Kasumi-1 (cell line): Measurements from ENCODE around the gene GPC5.

Experiments used
- DNase-seq, 2 experiments: peaks; one replicate each; lab custom pipeline; 2025; lab: John Stamatoyannopoulos, UW

The GPC5 gene

DNA sequence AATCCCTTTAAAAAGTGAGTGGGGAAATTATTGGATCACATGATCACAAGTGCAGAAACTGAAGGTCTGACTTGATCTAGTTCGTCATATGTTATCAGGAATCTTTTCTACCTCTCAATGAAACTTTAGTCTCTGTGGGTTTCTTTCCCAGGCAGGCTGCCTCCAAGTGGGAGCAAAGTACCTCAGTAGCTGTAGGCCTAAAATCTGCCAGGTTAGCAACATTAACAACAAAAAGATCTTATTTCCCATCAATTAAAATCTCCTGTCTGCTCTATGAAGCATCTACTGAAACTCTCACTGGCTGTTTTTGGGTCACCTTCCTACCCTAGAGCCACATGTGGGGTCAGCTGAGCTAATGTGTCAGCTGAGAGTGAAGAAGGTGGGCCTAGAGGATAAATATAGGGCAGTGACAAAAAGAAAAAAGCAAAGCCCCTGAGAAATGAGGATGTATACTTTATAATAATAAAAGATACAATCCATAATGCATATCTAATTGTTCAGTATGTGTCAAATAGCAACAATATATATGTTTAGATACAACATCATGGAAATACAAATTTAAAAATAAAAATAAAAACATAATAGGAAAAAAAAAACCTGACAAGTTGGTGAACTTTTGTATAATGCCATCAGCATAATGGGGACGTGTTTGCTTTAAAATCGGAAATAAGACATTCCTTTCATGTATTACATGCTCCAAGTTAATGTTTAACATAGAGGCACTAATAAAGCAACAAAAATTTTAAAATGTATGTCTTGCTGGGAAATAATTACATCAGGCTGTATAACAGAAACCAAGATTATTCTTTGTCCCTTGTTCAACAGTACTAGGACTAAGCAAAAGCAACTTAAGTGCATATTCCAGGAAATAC lies 141.1 kb downstream of the GPC5 start:
- DNase-seq, result no peak

DNA sequence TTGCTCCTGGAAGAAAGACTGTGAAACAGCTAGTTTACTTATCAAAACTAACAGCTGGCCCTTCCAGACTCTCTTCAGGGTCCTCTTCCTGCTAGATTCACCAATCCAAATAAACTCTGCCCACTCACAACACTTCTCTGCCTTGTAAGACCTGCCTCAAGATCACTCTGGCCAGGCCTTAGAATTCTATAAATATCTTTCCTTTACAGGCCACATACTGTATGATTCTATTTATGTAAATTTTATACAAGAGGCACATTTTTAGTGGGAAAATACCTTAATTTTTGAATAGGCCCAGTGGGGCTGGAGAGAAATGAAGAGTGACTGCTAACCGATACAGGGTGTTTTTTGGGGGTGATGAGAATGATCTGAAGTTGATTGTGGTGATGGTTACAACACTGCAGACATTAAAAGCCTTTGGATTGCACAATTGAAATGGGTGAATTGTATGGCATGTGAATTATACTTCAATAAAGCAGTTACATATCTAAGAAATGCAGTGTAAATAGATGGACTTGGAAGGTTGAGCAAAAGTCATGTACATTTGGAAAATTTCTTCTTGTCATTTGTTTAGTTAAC lies 141.8 kb downstream of the GPC5 start:
- DNase-seq, result no peak

DNA sequence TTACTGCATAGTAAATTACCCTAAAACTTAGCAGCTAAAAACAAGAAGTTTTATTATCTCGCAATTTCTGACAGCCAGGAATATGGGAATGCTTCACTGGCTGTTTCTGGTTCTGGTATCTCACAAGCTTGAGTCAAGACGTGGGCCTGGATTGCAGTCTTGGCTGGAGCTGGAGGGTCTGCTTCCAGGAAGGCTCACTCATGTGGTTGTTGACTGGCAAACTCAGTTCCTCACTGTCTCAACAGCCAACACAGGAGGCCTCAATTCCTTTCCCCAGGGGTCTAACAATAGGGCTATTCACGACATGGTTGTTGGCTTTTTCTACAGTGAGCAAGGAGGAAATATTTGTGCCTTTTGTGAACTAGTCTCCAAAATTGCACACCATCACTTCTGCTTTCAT lies 146.3 kb downstream of the GPC5 start:
- DNase-seq, result no peak

DNA sequence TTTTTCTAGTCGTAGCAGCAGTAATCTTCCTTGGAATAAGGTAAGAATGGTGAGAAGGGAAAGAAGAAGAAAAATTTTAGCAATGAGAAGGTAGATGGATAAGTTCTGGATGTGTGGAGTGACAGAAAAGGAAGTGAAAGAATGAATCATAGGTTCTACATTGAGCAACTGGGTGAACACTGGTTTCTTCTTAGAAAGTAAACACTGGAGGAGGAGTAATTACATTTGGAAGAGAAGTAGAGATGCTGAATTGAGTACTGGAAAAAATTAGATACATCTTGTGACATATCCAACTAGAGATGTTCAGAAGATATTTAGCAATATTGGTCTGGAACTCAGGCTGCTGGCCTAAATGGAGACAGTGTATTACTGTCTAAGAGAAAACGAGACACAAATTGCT lies 148.5 kb downstream of the GPC5 start:
- DNase-seq, result no peak

DNA sequence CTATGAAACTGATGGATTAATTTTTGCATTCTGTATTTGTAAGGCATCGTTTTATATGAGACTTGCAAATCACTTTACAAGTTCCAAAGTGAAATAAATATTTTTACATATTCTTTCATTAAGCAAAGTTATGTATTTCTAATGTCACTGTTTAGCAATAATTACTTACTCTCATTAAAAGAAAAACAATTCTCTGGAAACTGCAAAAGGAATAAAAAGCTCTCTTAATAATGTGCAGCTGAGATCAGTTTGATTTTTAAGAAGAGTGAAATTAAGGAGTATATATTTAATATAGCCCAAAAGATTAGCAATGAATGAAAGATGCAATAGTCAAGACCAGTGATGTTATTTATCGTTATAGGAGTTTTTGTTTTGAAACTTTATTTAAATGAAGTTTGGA lies 155.2 kb downstream of the GPC5 start:
- no peak for DNase-seq

DNA sequence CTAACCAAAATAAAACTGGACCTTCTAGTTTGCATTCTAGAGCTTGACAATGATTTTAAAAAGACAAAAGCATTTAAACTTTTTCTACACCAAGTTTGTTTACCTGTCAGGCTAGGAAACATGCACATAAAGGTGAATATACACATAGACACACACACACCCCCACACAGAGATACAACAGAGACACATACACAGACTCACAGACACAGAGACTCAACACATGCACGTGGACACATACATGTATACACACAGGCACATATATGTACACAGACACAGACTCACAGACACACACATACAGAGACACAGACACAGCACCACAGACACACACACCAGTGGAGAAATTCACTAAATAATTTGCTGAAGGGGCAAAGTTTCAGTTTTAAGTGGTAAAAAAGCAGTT lies 155.7 kb downstream of the GPC5 start:
- no peak for DNase-seq

DNA sequence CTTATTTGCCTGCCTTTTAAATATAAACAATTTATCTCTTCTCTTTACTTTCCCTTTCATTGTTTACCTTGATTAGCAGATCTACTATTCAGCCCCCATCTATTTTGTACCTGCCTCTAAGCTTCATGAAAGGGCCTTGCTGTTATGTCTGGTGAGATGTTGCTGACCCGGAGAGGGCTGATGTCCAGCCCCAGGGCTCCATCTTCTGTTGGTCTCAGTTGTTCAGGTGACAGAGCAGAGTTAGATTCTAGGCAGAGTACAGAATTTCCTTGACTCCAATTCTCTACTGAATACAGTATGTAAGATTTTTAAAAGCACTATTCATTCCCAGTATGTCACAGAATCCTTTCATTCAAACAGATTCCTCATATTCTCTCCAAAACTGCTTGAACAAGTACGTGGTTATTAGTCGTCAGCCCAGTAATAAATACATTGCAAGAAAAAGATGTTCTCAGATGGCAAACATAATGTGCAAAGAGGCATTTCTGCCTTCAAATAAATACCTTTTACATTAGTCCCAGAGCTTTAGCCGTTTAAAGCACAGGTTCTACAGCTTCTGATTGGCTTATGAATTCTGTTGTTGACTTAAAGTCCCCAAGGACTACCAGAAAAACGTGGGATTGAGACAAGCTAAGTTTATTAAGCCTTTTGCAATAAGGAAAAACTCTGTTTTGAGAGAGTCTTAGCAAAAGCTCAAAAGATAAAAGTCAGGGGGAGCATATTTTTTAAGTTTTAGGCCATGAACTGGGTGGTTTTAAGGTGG lies 159.1 kb downstream of the GPC5 start:
- no peak for DNase-seq

DNA sequence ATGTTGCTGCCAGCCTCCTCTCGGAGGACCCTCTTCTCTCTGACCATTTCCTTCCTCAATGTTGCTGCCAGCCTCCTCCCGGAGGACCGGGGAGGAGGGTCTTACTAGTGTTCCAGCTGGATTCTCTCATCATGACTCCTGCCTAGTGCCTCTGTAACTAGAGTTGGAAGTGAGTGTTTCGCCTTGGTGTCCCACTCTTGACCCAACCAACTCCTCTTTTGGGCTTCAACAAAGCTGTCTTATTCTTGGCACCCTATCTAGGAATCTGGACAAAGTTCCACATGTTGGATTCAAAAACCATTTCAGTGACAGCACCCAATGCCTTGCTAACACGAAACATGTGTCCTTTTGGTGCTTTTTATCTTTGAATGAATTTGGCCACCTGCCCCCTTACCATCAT lies 165.4 kb downstream of the GPC5 start:
- no peak for DNase-seq

DNA sequence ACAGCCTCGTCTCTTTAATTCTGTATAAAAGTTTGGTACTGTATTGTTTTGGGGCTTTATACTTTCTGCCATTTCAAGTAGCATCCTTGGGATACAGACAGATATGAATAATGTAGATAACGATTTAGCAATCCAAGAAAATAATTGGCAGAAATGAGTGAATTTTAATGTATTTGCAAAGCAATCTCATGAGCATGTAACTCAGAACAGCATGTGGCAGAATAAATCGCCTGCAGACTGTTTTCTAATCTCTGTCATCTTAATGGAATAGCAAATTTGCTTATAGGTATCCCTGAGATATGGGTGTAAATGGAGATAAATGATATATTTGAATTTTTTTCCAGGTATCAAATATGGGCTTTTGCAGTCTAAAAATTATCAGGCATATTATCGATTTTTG lies 166.0 kb downstream of the GPC5 start:
- no peak for DNase-seq

DNA sequence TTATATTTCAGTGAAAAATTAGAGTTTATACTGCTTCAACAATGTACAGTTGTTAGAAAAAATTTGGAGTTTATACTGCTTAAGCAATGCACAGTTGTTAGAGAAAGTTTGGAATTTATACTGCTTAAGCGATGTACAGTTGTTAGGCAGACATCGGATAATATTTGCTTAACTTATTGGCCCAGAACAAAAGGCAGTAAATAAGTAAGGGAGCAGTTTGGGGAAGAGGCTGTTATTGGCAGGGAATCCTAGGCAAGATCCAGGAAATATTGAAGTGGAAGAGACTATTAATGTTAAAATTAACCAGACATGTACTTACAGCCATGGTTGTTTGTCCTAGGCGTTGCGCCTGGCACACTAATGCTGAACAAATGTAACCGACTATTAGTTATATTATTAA lies 166.9 kb downstream of the GPC5 start:
- DNase-seq, result no peak

DNA sequence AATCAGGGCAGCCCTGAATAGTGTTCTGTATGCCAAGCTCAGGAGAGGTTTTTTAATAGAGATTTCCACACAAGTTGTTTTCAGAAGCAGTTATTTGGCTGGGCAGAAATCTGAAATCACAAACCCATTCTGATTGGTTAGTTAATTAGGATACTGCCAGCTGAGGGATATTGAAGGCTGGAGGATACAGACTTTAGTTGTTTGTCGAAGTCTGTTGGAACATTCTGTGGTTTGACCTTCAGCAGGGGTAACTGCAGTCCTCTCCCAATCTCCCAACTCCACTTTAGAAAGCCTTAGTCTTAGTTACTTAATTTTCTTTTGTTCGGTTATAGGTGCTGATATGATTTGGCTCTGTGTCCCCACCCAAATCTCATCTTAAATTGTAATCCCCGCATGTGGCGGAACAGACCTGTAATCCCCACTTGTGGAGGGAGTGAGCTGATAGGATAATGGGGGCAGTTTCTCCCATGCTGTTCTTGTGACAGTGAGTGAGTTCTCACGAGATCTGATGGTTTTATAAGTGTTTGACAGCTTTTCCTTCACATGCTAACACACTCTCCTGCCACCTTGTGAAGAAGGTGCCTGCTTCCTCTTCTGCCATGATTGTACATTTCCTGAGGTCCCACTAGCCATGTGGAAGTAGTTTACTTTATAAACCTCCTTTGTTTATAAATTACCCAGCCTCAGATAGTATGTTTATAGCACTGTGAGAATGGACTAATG lies 169.2 kb downstream of the GPC5 start:
- no peak for DNase-seq

DNA sequence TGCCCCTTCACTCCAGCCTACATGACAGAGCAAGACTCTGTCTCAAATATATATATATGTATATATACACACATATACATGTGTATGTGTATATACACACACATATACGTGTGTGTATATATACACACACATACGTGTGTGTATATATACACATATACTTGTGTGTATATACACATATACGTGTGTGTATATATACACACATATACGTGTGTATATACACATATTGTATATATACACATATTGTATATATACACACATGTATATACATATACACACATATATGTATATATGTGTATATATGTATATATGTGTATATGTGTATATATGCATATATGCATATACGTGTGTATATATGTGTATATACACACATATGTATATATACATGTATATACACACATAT lies 173.3 kb downstream of the GPC5 start:
- no peak for DNase-seq

DNA sequence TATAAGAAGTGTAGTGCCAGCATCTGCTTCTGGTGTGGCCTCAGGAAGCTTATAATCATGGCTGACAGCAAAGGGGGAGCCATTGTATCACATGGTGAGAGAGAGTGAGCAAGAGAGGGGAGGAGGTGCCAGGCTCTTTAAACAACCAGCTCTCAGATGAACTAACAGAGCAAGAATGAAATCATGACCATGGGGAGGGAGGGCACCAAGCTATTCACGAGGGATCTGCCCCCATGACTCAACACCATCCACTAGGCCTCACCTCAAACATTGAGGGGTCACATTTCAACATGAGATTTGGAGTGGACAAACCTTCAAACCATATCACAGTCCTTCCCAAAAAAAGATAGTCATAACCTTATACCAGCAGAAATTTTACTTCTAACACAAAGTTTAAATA lies 174.0 kb downstream of the GPC5 start:
- no peak for DNase-seq

DNA sequence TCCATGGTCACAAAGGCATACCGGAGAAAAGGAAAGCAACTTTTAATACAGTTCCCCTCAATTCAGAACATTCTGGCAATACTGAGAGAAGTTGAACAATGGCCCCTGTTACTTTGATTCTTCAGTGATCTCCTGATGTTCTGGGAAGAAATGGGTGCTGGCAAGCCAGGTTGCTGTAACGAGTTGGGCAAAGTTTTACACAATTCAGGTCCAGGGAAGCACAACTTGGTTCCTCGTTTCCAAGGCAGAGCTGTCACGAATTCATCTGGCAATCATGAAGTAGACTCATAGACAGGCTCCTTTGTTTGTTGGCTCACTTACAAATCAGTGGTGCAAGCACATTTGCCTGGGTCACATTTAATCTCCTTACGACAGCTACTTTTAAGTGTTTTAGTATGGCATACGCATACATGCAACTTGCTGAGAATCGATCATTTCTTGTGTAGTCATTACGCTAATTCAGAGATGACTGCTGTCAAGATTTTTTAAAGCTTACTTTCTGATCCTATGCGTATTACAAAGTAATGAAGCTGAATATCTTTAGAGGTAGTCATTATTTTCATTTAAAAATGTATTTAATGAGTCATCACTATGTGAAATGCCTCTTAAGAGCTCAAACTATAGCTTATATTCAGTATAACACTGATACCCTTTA lies 174.7 kb downstream of the GPC5 start:
- DNase-seq, result no peak

DNA sequence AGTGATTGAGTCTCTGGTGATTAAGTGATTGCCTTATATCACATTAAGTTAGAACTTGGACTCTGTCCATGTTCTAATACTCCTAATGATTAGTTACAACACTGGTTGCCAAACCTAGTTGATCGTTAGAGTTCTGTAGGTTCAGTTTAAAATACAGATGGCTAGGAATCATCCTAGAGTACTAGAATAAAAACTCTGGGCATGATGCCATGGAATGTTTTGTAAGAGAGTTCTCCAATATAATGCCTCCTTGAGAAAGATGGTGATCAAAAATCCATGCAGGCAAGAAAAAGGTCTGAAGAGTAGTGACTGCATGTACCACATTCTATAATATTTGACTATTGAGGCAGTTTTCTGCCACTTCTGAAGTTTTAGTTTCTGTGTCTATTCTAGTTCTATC lies 176.3 kb downstream of the GPC5 start:
- DNase-seq, result no peak

DNA sequence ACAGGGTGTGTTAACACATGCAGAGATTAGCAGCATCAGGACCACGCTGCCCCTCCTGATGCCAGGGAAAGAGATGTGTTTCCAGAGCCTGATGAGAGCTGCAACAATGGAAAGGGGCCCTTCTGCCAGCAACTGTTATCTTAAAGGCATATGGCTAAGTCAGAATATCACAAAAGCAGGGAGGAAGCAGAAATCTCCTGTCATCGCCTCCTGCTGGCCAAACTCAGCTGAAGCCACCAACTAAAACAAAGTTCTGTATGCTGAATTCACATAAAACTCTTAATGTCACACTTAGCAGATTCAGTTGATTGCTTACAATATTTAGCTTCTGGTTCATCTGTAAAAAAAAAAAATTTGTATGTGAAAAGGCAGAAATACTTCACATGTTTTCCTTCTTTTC lies 178.2 kb downstream of the GPC5 start:
- DNase-seq, result no peak

DNA sequence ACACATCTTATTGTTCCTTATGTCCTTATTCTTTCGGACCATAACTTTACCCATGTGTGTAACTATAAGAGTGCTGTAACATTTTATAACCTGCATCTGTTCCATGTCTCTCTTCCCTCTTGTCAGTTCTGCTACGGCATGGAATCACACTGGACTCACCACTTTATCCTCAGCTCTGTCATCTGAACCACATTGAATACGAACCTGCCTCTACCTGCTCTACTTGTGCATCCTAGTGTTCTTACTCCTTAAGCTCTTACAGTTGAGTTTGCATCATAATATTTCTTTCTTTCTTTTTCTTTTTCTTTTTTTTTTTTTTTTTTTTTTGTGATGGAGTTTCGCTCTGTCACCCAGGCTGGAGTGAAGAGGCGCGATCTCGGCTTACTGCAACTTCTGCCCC lies 180.9 kb downstream of the GPC5 start:
- DNase-seq, result no peak

DNA sequence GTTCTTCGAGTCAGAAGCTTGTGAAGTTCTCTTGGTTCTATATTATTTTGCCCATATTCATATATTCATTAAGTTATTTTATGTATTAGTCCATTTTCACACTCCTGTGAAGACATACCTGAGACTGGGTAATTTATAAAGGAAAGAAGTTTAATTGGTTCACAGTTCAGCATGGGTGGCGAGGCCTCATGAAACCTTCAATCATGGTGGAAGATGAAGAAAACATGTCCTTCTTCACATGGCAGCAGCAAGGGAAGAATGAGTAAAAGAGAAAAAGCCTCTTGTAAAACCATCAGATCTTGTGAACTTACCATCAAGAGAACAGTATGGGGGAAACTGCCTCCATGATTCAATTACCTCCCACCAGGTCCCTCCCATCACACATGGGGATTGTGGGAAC lies 182.3 kb downstream of the GPC5 start:
- DNase-seq, result no peak

DNA sequence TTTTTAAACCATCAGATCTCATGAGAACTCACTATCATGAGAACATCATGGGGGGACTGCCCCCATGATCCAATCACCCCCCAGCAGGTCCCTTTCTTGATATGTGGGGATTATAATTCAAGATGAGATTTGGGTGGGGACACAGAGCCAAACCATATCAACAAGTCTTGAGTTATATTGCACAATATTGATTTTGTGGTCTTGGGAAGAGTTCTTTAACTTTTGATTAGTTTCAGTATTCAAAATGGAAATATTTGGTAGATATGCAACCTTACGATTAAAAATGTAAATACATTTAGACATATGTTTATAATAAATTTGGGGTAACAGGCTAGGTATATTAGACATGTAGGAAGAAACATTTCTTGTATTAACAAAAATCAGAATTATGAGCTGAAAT lies 188.2 kb downstream of the GPC5 start:
- DNase-seq, result no peak

DNA sequence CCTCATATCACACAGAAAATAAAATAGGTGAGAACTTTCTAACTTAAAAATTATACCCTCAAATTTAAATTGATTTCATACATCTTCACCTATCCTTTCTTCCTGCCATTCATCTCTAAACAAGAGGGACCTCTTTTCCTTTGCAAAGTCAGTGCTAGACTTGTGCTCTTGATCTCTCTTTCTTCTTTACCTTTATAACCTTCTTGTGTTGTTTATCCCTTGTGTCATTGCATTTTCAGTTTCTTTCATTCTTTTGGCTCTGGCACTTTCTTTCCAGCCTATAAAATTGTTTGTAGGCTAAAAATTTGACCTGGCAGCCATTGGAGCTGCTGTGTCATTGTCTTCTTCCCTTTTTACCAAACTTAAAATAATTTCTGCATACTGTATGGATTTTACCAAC lies 190.1 kb downstream of the GPC5 start:
- no peak for DNase-seq

DNA sequence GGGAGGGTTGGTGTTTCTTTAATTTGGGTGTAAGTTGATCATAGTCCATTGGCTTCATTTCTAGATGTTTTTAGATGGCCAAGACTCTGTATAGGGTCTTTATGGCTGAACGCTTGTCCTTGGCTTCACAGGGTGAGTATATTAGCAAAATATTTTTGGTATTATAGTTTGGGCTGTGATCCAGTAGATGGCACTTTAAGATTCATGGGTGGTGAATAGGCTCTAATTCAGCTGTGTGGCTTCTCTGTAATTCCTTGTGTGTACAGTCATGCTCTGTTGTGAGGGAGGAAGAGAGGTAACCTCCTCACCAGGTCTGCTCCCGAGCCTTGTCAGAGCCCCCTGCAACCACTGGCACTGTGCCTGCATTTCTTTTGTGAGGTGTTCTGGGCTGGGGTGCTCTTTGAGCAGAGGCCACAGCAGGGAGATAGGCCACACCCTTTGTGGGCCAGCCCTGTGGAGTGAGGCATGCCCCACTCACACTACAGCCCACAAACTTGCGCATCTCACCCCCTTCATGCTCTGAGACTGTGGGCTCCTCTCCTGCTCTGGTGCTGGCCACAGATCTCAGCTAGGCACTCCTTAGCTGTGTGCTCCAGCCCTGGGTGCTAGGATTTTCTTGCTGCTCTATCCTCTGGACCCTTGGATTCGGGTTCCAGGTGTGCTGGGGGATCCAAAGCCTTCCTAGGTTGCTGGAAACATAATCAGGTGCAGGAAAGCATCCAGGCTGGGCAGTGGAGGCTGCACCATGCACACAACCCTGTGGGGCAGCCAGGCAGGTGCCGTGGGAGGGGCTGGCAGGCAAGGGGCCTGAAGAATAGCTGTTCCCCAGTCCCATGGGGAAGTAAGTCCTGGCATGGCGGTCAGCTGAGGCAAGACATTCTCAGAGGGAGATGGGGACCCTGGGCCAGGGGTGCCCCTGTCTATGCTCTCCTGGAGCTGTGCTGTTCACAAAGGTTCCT lies 193.9 kb downstream of the GPC5 start:
- DNase-seq, result no peak
